ENCODE results near the gene INPP5F.

DNA sequence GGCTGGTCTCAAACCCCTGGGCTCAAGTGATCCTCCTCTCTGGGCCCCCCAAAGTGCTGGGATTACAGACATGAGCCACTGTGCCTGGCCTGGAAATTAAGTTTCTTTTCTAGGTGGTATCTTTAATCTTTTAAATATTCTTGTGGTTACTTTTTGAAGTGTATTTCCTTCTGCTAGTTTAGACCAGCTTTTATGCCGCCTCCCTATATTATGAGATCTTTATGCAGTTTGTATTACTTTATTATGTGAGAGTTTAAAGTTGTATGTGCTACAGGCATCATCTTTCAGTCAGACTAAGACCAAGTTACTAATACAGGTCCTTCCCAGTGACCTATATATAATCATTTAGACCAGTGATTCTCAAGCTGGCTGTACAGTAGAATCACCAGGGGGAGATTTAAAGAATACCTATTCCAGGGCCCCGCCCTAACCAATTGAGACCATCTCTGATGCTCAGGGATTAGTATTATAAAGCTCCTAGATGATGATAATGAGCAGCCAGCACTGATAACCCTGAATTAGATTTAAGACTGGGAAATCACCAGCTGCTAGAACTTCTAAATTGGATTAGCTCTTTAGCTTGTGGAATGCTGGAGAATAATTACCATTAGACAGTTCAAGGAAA is 11.3 kb downstream of the INPP5F start:
- no peak for TF ChIP-seq CTCF (conservative IDR thresholded peaks at IDR 0.05 in 1 of 2, IDR thresholded peaks at IDR 0.05 in 1 of 2; ENCODE audit: low read depth in 1 of 2, low read length in 2 of 2)
- TF ChIP-seq EZH2 (IDR thresholded peaks at IDR 0.05; ENCODE audit: low read length, missing control alignments), result no peak
